Islet of Langerhans (tissue), 1 donor: ENCODE measurements around the gene POLR2E.

Experiments
- FAIRE-seq: peaks from one replicate; lab custom pipeline; 2011; peaks lifted over from hg19 to GRCh38; lab: Jason Lieb, UNC

The POLR2E gene

GRCh38 chr19:1093811-1094553 is 1.2 kb downstream of the POLR2E start:
- no peak for FAIRE-seq

- no peak for FAIRE-seq
Observed at GRCh38 chr19:1093330-1093729, 1.8 kb downstream of the POLR2E start.

GRCh38 chr19:1091544-1092175 is 3.5 kb downstream of the POLR2E start:
- no peak for FAIRE-seq

GRCh38 chr19:1090731-1091543 is 4.2 kb downstream of the POLR2E start:
- FAIRE-seq = no peak

- FAIRE-seq = no peak
Observed at GRCh38 chr19:1089891-1090290, 5.3 kb downstream of the POLR2E start.

- FAIRE-seq = no peak
Observed at GRCh38 chr19:1089126-1089771, 5.9 kb downstream of the POLR2E start.

- FAIRE-seq = no peak
Observed at GRCh38 chr19:1088416-1089010, 6.7 kb downstream of the POLR2E start.

- FAIRE-seq = no peak
Observed at GRCh38 chr19:1087813-1088415, 7.3 kb downstream of the POLR2E start.

GRCh38 chr19:1086613-1087012 is 8.6 kb downstream of the POLR2E start:
- no peak for FAIRE-seq

- FAIRE-seq = no peak
Observed at GRCh38 chr19:1085676-1086442, 9.3 kb downstream of the POLR2E start.

GRCh38 chr19:1085053-1085658 is 10.0 kb downstream of the POLR2E start:
- FAIRE-seq = no peak

GRCh38 chr19:1084024-1084868 is 10.9 kb downstream of the POLR2E start:
- no peak for FAIRE-seq

- no peak for FAIRE-seq
Observed at GRCh38 chr19:1082928-1083816, 12.0 kb downstream of the POLR2E start.

GRCh38 chr19:1082165-1082927 is 12.8 kb downstream of the POLR2E start:
- FAIRE-seq = no peak

GRCh38 chr19:1081301-1082164 is 13.6 kb downstream of the POLR2E start:
- no peak for FAIRE-seq

GRCh38 chr19:1080360-1081161 is 14.6 kb downstream of the POLR2E start:
- FAIRE-seq = no peak
